ENCODE results near the gene APOBEC3F.
"Not testable (repeated sequence)": the region's sequence is repeated elsewhere in the genome, so short reads cannot be mapped to it uniquely, and the experiment has no call there.

- TF ChIP-seq CTCF (IDR thresholded peaks at IDR 0.05; ENCODE audit: borderline replicate concordance, extremely low read depth, low read length, poor library complexity, severe bottlenecking); EZH2 (IDR thresholded peaks at IDR 0.05; ENCODE audit: borderline replicate concordance, low read depth, low read length, severe bottlenecking): not testable (repeated sequence)
These were observed 37.2 kb downstream of the APOBEC3F start for GRCh38 chr22:39077912-39078311.
